CD4-positive, alpha-beta T cell treated with Interleukin-10 for 1 hour (primary cell): ENCODE measurements around the gene KLHL17.
A peak's percentile ranks its signal among the peaks of the same experiment; 100 is the strongest.

Source experiments
- DNase-seq: peaks from one replicate; pipeline ENCODE4 v3.0.0-alpha.2; 2020

KLHL17 gene

DNA sequence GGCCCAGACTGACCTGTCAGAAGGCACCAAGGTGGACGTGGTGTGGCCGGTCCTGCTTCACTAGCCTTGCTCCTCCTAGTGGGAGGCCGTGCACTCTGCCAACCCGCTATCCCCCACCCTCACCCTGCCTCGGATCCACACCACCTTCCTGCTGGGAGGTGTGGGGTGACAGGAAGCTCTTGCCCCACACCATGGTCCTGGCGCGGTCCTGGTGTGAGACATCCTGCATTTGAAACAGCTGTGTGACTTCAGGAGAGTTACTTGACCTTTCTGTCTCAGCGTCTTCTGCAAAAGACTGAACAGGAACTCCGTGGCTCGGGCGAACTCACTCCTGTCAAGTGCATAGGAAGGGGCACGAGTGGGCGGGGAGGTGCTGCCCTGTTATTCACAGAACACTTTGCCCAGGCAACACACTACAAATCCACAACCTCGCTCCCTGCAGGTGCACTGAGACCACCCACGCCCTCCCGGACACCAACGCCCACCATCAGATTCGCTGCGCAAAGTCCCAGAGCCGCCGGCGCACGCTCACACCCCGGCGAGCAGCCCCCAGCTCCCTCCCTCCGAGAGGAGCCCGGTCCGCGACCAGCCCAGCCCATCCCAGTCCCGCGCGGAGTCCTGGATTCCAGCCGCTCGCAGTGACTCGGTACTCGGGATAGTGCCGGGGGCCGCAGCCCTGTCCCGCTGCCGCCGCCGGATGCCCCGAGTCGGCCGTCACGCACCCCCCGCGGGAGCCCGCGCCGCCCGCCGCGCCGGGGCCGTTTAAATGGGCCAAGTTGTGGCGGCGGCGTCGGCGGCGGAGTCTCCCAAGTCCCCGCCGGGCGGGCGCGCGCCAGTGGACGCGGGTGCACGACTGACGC lies 37.0 kb upstream of the KLHL17 start, which contains the start of gene SAMD11:
SAMD11 (plus strand) TSS at position 793 of the 860 bp plus-strand sequence. CDS start 509 bp downstream, outside the sequence.
- peak; percentile 77 for DNase-seq

DNA sequence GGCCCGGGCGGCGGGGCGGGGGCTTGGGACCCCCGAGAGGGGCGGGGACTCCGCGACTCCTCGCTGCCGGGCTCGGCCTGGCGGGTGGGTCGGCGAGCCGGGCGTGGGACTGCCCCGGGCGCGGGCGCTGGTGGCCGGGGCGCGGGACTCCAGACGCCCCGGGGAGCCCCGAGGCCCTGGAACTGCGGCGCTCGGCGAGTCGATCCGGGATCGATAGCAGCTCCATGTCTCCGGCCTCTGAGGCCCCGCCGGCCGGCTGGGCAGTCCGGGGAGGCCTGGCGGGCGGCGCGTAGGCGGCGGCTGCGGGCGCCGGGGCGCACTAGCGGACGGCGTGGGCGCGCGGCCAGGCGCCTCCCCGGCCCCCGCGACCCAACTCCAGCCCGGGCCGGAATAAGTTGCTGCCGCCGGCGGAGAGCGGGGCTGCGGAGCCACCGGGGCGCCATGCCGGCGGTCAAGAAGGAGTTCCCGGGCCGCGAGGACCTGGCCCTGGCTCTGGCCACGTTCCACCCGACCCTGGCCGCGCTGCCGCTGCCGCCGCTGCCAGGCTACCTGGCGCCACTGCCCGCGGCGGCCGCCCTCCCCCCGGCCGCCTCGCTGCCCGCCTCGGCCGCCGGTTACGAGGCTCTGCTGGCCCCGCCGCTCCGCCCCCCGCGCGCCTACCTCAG lies 36.3 kb upstream of the KLHL17 start:
- DNase-seq: no peak

DNA sequence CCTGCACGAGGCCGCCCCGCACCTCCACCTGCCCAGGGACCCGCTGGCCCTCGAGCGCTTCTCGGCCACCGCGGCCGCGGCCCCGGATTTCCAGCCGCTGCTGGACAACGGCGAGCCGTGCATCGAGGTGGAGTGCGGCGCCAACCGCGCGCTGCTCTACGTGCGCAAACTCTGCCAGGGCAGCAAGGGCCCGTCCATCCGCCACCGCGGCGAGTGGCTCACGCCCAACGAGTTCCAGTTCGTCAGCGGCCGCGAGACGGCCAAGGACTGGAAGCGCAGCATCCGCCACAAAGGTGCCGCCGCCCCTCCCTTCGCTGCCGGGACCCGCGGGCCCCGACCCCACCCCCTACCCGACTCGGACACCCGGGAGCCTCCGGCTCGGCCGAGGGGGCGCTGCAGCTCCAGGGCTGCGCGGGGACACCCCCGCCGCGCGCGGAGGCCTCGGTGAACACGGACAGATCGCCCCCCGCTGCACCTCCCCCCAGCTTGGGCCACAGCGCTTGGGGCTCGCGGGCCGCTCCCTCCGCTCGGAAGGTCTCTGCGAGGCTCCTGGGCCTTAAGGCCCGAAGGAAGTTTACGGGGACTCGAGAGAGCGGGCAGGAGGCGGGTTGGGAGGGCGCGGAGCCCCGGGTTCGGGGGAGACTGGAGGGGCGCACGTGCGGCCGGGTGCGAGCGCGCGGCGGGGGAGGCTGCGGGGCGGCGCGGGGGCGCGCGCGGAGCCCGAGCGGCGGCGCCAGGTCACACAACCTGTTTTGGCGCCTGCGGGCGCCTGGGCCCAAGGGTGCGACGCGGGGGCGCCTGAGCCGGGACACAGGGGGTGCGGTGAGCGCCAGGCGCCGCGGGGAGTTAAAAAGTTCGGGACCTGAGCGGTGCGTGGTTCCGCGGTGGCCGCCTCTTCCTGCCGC lies 35.5 kb upstream of the KLHL17 start:
- no peak for DNase-seq

DNA sequence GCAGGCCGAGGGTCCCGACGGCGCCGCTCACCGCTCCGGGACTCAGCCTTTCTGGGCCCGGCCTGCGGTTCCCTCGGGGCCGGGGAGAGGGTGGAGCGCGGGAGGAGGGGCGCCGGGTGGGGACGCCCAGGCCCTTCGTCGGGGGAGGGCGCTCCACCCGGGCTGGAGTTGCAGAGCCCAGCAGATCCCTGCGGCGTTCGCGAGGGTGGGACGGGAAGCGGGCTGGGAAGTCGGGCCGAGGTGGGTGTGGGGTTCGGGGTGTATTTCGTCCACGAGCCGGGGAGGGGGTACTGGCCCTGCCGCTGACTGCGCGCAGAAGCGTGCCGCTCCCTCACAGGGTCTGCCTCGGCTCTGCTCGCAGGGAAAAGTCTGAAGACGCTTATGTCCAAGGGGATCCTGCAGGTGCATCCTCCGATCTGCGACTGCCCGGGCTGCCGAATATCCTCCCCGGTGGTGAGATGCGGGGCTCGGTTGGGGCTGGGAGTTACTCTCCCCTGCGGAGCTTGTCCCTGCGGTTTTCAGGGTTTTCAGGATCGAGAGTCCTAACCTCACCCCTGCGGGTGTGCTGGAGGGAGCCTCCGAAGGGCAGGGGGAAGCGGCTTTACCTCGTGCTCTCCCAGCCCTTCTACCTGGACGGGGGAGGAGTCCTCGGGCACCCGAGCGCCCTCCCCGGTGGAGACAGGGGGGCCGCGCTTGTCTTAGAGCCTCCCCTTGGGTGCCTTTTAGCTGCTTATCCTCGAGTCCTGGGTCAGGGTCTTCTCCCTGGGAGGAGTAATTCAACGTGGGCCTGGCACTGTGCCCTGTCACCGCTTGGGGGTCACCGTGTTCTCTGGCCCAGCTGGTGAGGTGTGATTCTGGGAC lies 34.6 kb upstream of the KLHL17 start:
- DNase-seq: no peak

DNA sequence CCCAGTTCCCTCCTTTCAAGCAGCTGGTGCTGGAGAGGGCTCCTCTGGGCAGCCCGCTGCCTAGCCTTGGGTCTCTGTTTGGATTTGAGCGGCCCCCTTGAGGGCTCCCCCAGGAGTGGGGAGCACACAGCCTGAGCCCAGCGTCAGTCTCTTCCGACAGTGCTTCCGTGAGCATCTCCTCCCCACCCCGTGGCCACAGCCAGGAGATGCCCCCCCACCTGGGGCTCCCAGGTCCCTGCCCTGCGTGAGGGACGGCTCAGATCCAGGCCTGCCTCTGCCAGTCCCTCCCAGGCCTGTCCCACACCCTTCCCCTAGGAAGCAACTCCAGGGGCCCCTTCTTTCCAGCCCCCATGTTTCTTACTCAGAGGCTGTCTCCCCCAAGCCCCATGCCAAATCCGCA lies 33.1 kb upstream of the KLHL17 start:
- no peak for DNase-seq

- no peak for DNase-seq
These were observed 32.6 kb upstream of the KLHL17 start for GRCh38 chr1:927748-928147.

DNA sequence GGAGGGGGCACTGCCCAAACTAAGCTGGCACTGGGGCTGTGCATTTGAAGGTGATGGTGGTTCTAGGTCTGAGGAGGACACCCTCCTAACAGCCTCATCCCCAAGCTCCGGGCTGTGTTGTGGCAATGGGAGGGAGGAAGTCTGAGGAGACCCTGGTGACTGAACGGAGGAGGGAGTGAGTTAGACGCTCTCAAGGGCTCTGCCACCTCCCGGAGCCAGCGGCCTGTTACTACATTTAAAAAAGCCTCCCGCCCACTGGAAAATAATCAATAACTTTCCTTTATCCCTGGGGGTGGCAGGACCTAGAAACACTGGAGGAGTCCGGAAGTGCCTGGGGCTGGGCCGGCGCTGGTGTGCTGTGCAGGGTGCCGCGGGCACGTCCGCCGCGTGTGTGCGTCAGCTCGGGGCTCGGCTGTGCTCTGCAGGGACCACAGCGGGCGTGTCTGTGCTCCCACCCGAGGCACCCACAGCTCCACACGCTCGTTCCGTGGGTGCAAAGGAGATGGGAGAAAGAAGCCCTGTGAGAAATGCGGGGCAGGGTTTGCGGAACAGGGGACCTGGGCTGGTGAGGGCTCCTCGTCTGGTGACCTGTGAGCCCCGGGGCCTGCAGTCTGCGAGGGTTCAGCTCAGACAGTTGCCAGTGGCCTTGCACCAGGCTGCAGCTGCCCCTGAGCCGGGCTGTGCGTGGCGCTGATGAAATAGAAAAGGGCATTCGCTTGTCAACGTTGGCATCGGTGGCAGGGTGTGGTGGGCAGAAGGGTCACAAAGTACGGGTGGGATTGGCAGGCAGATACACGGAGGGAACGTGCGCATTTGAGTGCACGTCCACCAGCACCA lies 31.3 kb upstream of the KLHL17 start:
- no peak for DNase-seq

- no peak for DNase-seq
These were observed 30.4 kb upstream of the KLHL17 start for GRCh38 chr1:929712-930632.

DNA sequence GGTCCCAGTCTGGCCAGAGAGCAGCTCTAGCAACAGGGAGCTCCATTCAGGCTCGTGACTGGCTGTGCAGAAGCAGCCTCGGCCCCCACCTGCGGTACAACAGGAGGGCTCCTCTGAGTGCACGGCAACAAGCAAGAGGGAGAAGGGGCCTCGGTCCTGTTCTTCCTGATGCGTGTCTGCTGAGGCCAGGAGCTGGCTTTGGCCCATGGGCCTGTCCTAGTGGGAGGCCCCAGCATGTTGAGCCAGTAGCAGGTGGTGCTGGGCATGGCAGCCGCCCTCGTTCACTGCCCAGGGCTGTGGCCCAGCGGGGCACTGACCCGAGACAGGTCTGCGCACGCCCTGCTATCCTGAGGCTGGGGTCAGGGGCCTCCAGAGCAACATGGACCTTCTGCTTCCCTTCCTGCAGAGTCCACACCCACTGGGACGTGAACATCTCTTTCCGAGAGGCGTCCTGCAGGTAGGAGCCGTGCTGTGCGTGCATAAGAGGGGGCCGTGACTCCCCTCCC lies 29.7 kb upstream of the KLHL17 start:
- no peak for DNase-seq

DNA sequence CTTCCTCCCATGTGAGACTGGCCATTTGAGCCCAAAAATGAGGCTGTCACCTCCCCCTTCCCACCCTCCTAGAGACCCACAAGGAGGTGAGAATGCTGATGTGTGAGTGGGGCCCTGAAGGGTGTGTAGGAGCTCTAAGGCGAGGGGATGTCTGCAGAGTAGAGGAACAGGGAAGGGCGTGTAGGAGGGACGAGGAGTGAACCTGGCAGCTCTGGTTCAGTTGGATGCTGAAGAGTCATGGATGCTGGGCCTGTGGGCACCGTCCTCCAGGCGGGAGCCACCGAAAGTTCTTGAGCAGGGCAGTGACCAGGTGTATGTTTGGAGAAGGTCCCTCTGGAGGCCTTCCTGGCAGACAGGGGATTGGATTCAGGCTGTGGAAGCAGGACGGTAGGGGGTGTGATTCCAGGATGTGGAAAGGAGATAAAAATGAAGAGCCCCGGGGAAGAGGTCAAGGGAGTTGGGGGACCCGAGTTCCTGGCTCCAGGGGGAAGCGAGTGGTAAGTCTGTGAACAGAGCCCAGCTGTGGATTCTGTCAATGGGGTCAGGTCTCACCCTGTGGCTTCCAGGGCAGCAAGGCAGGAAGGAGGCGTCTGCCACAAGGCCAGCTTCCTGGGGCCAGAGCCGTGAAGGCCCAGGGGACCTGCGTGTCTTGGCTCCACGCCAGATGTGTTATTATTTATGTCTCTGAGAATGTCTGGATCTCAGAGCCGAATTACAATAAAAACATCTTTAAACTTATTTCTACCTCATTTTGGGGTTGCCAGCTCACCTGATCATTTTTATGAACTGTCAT lies 28.8 kb upstream of the KLHL17 start:
- no peak for DNase-seq

DNA sequence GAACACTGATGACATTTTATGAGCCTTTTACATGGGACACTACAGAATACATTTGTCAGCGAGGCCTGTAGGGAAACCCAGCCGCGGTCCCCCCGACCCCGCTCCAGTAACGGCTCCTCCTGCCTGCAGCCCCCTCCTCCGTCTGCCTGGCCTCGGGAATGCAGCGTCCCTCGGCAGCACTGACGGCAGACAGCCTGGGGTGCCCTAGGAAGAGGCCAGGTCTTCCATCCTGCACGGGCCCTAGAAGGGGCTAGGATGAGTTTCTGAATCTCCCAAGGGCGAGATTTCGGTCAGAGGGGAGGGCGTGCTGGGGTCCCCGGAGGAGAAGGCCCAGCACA lies 28.2 kb upstream of the KLHL17 start:
- DNase-seq: no peak

DNA sequence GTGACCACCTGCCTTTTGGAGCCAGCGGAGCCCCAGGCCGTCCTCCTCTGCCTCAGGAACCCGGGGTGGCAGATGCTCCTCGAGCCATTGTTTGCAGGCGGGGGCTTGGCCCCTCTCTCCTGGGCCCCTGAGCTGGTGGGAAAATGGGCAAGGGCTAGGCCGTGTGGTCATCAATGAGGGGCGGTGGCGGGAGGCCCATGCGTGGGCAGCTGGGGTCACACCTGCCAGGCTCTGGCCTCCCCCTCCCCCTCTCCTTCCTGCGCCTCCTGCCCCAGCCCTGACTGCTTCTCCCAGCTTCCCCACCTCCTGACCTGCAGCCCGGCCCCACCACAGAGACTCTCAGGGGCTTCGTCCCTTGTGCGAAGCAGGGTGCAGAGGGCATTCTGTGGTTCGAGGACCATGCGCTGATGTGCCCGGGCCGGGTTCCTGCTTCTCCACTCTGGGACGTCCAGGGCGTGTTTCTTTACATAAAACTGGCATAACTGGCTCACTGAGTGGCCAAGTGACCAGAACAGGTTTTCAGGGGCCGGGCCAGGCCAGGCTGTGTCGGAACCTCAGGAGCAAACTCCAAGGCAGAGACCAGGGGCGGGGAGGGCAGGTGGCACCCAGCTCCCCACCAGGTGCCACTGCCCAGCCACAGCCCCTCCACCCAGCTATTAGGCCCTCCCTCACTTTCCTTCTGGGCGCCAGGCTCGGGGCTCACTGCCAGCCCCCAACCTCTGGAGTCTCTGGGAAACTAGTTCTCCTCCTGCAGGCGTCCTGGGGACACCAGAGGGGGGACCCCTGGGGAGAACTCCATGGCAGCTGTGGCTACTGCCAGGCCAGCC lies 27.4 kb upstream of the KLHL17 start:
- DNase-seq: no peak

- no peak for DNase-seq
These were observed 26.8 kb upstream of the KLHL17 start for GRCh38 chr1:933603-933940.

- no peak for DNase-seq
These were observed 25.2 kb upstream of the KLHL17 start for GRCh38 chr1:934991-935750.

DNA sequence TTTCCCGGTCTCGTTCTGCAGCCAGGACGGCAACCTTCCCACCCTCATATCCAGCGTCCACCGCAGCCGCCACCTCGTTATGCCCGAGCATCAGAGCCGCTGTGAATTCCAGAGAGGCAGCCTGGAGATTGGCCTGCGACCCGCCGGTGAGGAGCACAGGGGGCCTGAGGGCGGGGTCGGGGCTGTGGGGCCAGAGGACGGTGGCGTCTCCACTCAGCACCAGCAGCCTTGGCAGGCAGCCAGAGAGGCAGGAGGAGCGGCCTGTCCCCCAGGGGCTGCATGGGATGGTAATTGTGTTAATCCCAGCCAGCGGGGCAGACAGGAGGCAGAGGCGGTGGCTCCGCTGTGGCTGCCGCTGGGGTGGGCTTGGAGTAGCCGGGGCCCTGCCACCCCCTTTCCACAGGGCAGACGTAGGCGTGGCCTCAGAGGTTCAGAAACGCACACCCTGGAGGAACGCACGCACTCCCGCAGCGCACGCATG lies 24.6 kb upstream of the KLHL17 start:
- no peak for DNase-seq

- no peak for DNase-seq
These were observed 23.8 kb upstream of the KLHL17 start for GRCh38 chr1:936348-937264.
